KBM-7 (cell line): Measurements from ENCODE around the gene CST4.
"Not testable (repeated sequence)": the region's sequence is repeated elsewhere in the genome, so short reads cannot be mapped to it uniquely, and the experiment has no call there.

ENCODE experiments used
- DNase-seq: peaks from one replicate; pipeline ENCODE4 v3.0.0-alpha.2; 2015
- in situ Hi-C: fragments of 300-500 bp; cut with MboI; formaldehyde crosslinking; loops from 2 replicates; pipeline ENCODE4 v1.14.3; 2020; ENCODE audit warnings: low sequenced_read_pairs, low pct_unique_long_range_greater_than_20kb, mixed read lengths

The CST4 gene

GRCh38 chr20:23691675-23692074 is 2.8 kb upstream of the CST4 start:
- DNase-seq = no peak
- in situ Hi-C loops = no loop called here

- in situ Hi-C loops = no loop called here
- DNase-seq = no peak
Observed at GRCh38 chr20:23690581-23690980, 1.7 kb upstream of the CST4 start.

GRCh38 chr20:23689399-23689690 is 507 bp upstream of the CST4 start:
- in situ Hi-C loops = no loop called here
- DNase-seq = no peak

GRCh38 chr20:23687986-23688385 is 852 bp downstream of the CST4 start:
- no peak for DNase-seq
- in situ Hi-C loops = no loop called here

GRCh38 chr20:23686046-23686750 is 2.6 kb downstream of the CST4 start:
- in situ Hi-C loops = no loop called here
- no peak for DNase-seq

GRCh38 chr20:23685529-23685896 is 3.3 kb downstream of the CST4 start:
- DNase-seq, in situ Hi-C loops: not testable (repeated sequence)

GRCh38 chr20:23684261-23684660 is 4.6 kb downstream of the CST4 start:
- in situ Hi-C loops = no loop called here
- DNase-seq = no peak

GRCh38 chr20:23683807-23684206 is 5.0 kb downstream of the CST4 start:
- DNase-seq = no peak
- in situ Hi-C loops = no loop called here

- in situ Hi-C loops = no loop called here
Observed at GRCh38 chr20:23683281-23683680, 5.6 kb downstream of the CST4 start.

GRCh38 chr20:23680146-23680545 is 8.7 kb downstream of the CST4 start:
- no peak for DNase-seq
- in situ Hi-C loops = no loop called here

More at GRCh38 chr20:23683281-23683680, 5.6 kb downstream of the CST4 start:
- DNase-seq = no peak

- DNase-seq = no peak
- in situ Hi-C loops = no loop called here
Observed at GRCh38 chr20:23679133-23680092, 9.4 kb downstream of the CST4 start.

- DNase-seq = no peak
- in situ Hi-C loops = no loop called here
Observed at GRCh38 chr20:23673209-23673608, 15.6 kb downstream of the CST4 start.

GRCh38 chr20:23672158-23672557 is 16.7 kb downstream of the CST4 start:
- DNase-seq = no peak
- in situ Hi-C loops = no loop called here

GRCh38 chr20:23671479-23671878 is 17.4 kb downstream of the CST4 start:
- in situ Hi-C loops = no loop called here
- DNase-seq = no peak

GRCh38 chr20:23670361-23670760 is 18.5 kb downstream of the CST4 start:
- in situ Hi-C loops = no loop called here
- no peak for DNase-seq

GRCh38 chr20:23669866-23670265 is 19.0 kb downstream of the CST4 start:
- no peak for DNase-seq
- in situ Hi-C loops = no loop called here

GRCh38 chr20:23669327-23669726 is 19.5 kb downstream of the CST4 start:
- in situ Hi-C loops = no loop called here
- DNase-seq = no peak

GRCh38 chr20:23668477-23668951 is 20.3 kb downstream of the CST4 start:
- in situ Hi-C loops = no loop called here
- DNase-seq = peak; percentile 64

GRCh38 chr20:23667666-23668065 is 21.2 kb downstream of the CST4 start:
- in situ Hi-C loops = no loop called here
- DNase-seq = no peak

- no peak for DNase-seq
- in situ Hi-C loops = no loop called here
Observed at GRCh38 chr20:23666698-23667097, 22.1 kb downstream of the CST4 start.
